Measurements from ENCODE around the gene AKT1. TPM values are rescaled to one million over a fixed set of nuclear protein-coding genes. Genes with fewer than 3 reads are reported as not detected.

AKT1 gene
- polyA plus RNA-seq, 6 donors from 2014 or later: 6.3 to 22.0 (median 14.1) TPM

DNA sequence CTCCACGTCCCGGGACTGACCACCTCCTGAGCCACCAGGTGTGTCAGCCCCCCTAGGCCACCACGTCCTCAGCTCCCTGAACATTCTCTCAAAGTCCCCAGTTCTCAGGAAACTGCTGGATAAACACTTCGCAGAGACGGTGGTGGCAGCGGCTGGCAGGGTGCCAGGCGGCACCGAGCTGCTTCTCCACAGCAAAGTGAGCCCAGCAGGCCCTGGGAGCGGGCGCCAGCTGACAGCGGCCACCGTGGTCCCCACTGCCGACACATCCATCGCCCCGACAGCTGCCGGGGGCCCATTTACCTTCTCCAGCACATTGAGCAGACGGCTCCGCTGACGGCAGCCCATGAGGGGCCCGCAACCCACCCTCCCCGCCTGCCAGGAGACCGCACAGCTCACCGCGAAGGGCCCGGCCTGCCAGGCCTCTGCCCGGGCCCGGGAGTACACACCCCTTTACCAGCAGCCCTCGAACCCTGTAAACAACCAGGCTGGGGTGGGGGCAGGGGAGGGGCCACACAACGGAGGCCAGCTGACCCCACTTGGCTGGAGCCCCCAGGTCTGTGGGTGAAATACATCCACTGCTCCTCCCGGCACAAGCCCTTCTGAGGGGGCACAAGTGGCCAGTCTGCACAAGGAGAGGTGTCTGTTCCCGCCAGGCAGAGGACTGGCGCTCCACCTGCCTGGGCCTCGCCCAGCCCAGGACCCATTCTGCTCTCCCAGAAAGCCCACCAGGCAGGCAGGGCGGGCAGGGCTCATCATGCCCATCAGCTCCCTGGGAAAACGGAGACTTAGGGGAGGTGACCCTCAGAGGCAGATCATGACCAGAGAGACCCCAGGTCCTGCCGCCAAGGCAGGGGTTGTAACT, 10.5 kb downstream of the AKT1 start:
- Mint-ChIP-seq H3K27me3 (no peaks in the 10 kb centered on the region), H3K27ac (peak overlapping the region in 1 of 6 donors; percentile 41), H3K36me3 (no peaks in the 10 kb centered on the region), H3K4me1 (peaks cover 4 to 17% (median 9%) of the 10 kb centered on the region in 3 donors), H3K9me3 (no peaks in the 10 kb centered on the region), H3K4me3 (no peak overlapping the region)
- DNase-seq (no peak), ATAC-seq (ENCODE audit: low read depth in 2 of 2) (no peak)

DNA sequence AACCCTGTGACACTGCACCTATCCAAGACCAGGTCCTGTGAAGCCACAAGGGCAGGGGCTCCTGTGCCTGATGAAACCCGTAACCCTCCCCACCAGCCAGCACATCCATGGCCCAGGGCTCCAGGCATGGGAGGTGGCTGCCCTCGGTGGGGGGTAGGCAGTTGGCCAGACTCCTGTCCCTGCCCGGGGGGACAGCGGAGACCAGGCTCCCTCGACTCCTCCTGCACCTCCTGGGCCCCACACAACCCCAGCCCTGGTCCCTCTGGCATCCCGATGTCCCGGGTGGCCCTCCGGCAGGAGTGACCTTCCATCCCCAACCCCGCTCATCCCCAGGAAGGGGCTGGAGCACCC, 11.4 kb downstream of the AKT1 start:
- DNase-seq (no peak), ATAC-seq (ENCODE audit: low read depth in 2 of 2) (no peak)
- Mint-ChIP-seq H3K4me1 (peaks cover 4 to 17% (median 7%) of the 10 kb centered on the region in 3 donors), H3K36me3 (no peaks in the 10 kb centered on the region), H3K27me3 (no peaks in the 10 kb centered on the region), H3K4me3 (no peak overlapping the region), H3K27ac (peak overlapping the region in 1 of 6 donors; percentile 41), H3K9me3 (no peaks in the 10 kb centered on the region)

DNA sequence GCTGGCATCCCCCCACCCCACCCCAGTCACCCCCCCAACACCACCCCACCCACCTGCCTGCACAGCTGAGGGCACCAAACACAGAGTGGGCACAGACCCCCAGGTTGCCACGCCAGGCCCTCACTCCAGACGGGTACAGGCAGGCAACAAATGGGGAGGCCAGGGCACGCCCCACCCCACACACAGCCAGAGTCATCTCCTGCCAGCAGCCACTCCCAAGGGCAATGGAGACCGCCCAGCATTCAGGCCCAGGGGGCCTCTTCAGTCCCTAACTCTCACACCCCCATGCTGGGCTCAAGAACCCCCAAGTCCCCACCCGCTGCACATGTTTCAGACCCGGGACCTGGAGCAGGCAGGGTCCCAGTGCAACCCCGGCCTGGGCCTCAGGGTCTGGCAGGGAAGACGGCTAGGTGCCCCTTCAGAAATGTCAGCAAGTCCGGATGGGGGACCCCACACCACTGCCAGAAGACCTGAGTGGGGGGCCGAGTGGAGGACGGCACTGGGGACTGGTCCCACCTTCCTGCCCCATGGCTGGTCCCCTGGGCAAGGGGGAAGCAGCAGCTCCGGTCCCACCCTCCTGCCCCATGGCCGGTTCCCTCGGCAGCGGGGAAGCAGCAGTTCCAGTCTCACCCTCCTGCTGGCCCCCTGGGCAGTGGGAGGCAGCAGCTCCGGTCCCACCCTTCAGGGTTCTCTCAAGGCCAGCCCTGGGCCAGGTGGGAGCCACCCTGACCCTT, 11.9 kb downstream of the AKT1 start:
- H3K4me3 Mint-ChIP-seq: no peak overlapping the region
- peaks cover 4 to 17% (median 7%) of the 10 kb centered on the region in 3 donors for H3K4me1 Mint-ChIP-seq
- H3K36me3 Mint-ChIP-seq: no peaks in the 10 kb centered on the region
- no peaks in the 10 kb centered on the region for H3K9me3 Mint-ChIP-seq
- no peaks in the 10 kb centered on the region for H3K27me3 Mint-ChIP-seq
- peak overlapping the region in 1 of 6 donors; percentile 26 for H3K27ac Mint-ChIP-seq
- DNase-seq (no peak), ATAC-seq (ENCODE audit: low read depth in 2 of 2) (no peak)

DNA sequence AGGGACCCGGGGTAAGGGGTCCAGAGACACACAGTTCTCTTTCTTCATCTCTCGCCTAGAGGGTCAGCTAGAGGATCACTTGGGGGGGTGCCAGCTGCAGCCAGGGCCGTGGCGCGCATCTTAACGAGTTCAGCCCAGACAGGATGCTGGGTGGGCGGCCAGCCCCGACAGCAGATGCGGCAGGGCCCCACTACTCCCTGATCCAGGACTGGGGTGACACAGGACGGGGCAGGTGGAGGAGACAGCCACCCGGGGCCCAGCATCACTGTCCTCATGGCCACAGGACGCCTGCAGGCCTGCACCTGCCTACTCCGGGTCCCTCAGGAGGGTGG, 12.8 kb downstream of the AKT1 start:
- no peaks in the 10 kb centered on the region for H3K9me3 Mint-ChIP-seq
- no peak overlapping the region for H3K27ac Mint-ChIP-seq
- H3K4me3 Mint-ChIP-seq: no peak overlapping the region
- H3K4me1 Mint-ChIP-seq: peaks cover under 1 to 9% (median 4%) of the 10 kb centered on the region in 3 donors
- no peaks in the 10 kb centered on the region for H3K27me3 Mint-ChIP-seq
- ATAC-seq (ENCODE audit: low read depth in 2 of 2) (no peak), DNase-seq (no peak)
- no peaks in the 10 kb centered on the region for H3K36me3 Mint-ChIP-seq

DNA sequence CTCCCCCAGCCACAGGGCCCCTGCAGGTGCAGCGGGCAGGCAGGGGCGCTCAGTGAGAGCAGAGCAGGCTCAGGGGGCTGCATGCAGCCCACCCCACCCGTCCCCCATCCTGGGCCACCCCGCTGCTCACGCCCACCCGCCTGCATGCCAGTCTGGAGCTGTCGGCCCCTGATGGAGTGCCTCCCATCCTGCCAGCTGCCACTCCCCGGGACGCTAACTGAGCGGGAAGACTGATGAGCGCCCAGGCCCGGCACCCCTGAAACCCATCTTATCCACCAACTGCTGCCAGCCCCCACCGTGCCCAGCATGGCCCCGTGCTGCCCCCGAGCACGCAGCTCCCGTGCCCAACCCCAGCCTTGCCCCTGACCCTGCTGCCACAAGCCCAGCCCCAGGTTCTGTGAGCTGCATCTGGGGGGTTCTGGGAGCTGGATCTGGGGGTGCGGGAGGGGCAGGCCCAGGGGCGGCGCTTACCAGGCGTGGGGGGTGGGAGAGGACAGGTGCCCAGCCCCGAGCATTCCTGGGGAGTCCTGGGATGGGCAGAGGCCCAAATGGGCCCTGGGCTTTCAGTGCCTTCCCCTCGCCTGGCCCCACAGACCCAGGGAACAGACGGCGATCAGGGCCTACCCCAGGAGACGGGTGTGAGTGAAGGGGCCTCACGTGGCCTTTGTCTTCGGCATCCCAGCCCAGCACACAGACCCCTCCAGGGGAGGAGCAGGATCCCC, 13.3 kb downstream of the AKT1 start:
- H3K27me3 Mint-ChIP-seq: no peaks in the 10 kb centered on the region
- H3K4me3 Mint-ChIP-seq: no peak overlapping the region
- H3K27ac Mint-ChIP-seq: no peak overlapping the region
- ATAC-seq (ENCODE audit: low read depth in 2 of 2) (no peak), DNase-seq (no peak)
- peaks cover 0 to 8% (median 4%) of the 10 kb centered on the region in 3 donors for H3K4me1 Mint-ChIP-seq
- no peaks in the 10 kb centered on the region for H3K9me3 Mint-ChIP-seq
- H3K36me3 Mint-ChIP-seq: no peaks in the 10 kb centered on the region

DNA sequence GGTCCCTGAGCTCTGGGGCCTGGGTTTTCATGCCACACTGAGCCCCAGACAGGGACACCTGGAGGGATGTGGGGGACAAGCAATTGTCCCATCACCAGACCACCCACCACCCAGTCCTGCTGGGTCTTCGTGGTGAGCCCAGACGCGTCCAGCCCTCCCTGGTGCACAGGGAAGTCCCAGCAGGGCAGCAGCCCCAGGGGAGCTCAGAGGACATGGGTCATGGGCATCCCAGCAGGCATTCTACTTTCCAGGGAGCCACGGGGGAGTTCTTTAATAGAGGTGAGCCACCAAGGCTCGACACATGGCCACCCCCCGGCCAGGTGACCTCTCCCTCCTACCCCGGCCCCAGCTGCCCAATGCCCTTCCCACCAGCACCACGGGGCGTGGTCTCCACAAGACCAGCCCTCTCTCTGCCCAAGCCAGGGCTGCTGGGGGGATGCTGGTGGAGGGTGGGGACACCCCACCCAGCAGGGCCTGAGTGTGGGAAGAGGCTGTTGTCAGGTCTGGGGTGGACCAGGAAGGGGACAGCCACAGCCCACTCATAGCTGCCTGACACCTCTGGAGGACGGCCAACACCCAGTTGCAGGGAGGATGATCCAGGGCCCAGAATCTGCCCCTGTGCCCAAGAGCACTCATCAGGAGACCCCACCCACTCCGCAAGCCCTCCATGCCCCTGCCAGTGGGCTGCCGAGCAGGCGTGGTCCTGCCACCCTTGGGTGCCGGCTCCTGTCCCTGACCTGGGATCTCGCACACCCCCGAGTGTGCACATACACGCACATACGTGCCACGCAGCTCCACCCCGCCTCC, 14.1 kb downstream of the AKT1 start:
- Mint-ChIP-seq H3K27ac (no peak overlapping the region), H3K4me3 (no peak overlapping the region), H3K27me3 (no peaks in the 10 kb centered on the region), H3K9me3 (no peaks in the 10 kb centered on the region), H3K4me1 (peaks cover 0 to 8% (median 4%) of the 10 kb centered on the region in 3 donors), H3K36me3 (peaks cover 0 to 7% of the 10 kb centered on the region in 2 donors)
- ATAC-seq (ENCODE audit: low read depth in 2 of 2): no peak
- DNase-seq: no peak

DNA sequence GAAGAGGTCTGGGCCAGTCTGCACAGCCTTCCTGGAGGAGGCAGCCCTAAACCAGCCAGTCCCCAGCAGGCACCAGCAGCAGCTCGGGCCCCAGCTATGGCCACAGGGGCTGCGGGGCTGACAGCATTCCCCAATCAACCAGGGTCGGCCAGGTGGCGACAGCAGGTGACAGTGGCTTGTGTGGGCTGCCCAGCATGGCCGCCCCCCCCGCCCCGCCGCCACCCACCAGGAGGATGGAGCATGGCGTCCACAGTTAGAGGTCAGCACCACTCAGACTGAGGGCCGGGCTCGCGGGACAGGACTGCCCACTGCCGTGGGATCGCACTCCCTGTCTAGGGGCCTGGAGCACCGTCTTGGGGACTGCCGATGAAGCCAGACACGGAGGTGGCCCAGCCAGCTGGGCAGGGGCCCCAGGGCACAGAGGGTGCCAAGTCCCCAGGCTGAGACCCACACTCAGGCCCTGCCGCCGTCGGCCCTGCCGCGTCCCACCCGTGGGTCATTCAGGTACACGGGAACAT, 15.0 kb downstream of the AKT1 start:
- no peak for DNase-seq
- Mint-ChIP-seq H3K27ac (no peak overlapping the region), H3K4me1 (peaks cover 0 to 4% (median 2%) of the 10 kb centered on the region in 3 donors), H3K36me3 (peaks cover 0 to 7% of the 10 kb centered on the region in 2 donors), H3K27me3 (no peaks in the 10 kb centered on the region), H3K4me3 (no peak overlapping the region), H3K9me3 (no peaks in the 10 kb centered on the region)
- no peak for ATAC-seq (ENCODE audit: low read depth in 2 of 2)

DNA sequence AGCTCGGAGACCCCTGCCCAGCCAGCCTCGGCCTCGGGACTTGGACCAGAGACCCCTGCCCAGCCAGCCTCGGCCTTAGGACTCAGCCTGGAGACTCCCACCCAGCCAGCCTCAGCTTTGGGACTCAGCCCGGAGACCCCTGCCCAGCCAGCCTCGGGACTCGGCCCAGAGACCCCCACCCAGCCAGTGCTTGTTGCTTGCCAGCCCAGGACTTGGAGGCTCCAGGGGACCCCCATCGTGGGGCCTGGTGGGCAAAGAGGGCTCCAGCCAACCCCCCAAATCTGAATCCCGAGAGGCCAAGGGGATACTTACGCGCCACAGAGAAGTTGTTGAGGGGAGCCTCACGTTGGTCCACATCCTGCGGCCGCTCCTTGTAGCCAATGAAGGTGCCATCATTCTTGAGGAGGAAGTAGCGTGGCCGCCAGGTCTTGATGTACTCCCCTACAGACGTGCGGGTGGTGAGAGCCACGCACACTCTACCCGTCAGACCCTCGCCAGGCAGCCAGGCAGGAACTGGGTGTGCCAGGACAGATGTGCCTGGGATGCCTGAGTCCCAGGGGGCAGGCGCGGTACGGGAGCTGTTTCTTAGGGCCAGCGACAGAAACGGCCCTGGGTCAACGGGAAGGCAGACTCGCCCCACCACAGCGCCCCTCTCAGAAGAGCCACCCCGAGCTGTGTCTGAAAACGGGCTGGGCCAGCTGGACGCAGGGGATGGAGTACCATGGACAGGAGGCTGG, 15.6 kb downstream of the AKT1 start:
- DNase-seq (no peak), ATAC-seq (ENCODE audit: low read depth in 2 of 2) (no peak)
- Mint-ChIP-seq H3K36me3 (peaks cover 0 to 7% of the 10 kb centered on the region in 2 donors), H3K9me3 (no peaks in the 10 kb centered on the region), H3K27me3 (no peaks in the 10 kb centered on the region), H3K4me3 (peak overlapping the region in 1 of 8 donors; percentile 44), H3K27ac (peak overlapping the region in 1 of 6 donors; percentile 60), H3K4me1 (peaks cover 0 to 4% (median 0%) of the 10 kb centered on the region in 3 donors)

DNA sequence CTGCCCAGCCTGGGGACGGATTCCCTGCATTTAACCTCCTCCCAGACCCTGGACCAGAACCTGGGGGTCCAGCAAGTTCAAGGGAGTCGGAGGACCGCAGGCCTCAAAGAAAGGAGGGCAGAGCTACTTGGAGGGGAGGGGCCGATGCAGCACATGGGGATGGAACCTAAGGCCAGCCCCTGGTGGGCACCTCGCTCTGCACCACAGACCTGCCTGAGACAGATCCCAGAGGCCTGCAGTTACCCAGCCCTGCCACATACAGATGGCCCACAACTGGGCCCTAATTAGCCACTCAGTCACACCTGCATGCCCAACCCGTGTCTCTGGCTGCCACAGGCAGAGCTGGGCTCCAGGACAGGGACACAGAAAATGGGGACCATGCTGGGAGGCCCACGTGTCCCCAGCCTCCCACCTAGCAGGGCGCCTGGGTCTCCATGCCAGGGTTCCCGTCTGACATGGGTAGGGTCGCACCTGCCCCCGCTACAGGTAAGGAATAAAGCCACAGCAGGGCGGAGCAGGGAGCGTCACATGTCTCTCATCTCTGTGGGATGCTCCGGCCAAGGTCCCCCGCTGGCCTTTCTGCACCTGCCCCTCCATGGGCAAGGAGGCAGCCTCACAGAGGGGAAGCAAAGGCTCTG, 16.7 kb downstream of the AKT1 start:
- Mint-ChIP-seq H3K27me3 (no peaks in the 10 kb centered on the region), H3K9me3 (no peaks in the 10 kb centered on the region), H3K36me3 (peaks cover 0 to 7% of the 10 kb centered on the region in 2 donors), H3K4me3 (no peak overlapping the region), H3K27ac (no peak overlapping the region), H3K4me1 (peaks cover 0 to 4% (median 0%) of the 10 kb centered on the region in 3 donors)
- no peak for DNase-seq
- no peak for ATAC-seq (ENCODE audit: low read depth in 2 of 2)

DNA sequence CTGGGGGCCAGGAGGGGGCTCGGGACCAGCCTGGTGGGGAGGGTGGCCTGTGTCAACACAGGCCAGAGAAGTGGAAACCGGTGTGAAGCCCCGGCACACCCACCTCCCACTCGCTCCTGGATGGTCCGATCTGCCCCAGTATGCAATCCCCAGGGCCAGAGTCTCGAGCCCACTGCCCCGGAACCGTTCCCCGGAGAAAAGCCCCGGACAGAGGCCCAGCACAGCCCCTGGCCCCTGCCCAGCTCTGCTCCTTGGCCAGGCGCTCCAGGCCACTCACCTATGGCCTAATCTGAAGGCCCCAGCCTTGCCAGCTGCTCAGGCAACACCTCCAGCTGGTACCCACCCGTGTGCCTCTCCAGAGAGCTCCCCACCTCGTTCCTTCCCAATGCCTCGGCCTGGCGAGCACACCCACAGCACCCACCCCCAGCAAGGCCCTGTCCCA, 17.7 kb downstream of the AKT1 start:
- H3K9me3 Mint-ChIP-seq: no peaks in the 10 kb centered on the region
- DNase-seq (no peak), ATAC-seq (ENCODE audit: low read depth in 2 of 2) (no peak)
- peaks cover 0 to 4% (median 0%) of the 10 kb centered on the region in 3 donors for H3K4me1 Mint-ChIP-seq
- H3K4me3 Mint-ChIP-seq: no peak overlapping the region
- peaks cover 0 to 8% of the 10 kb centered on the region in 2 donors for H3K36me3 Mint-ChIP-seq
- H3K27me3 Mint-ChIP-seq: no peaks in the 10 kb centered on the region
- H3K27ac Mint-ChIP-seq: no peak overlapping the region

DNA sequence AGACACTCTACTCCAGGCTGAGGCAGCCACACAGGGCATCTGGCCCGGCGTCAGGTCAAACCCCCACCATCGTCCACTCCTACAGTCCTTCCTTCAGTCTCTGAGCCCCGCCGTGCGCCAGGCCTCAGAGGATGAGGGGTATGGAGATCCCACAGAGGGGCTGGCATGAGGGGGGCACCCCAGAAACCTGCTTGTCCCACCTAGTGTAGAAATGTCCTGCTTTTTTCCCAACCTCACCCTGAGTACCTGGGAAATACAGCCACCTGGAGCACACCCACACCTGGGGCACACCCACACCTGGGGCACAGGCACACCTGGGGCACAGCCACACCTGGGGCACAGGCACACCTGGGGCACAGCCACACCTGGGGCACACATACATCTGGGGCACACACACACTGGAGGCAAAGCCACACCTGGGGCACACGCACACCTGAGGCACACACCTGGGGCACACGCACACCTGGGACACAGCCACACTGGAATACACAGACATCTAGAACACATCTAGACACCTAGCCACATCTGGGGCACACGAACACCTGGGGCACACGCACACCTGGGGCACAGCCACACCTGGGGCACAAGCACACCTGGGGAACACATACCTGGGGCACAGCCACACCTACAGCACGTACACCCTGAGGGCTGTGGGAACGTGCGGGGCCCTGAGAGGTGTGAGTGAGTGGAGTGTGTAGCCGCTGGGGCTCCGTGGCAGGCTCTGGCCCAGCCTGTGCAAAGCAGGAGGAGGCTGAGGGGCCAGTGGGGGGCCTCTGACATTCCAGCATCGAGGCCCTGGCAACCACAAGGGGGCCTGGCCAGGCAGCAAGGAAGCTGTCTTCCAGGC, 18.4 kb downstream of the AKT1 start:
- H3K27ac Mint-ChIP-seq: no peak overlapping the region
- H3K4me3 Mint-ChIP-seq: peak overlapping the region in 1 of 8 donors; percentile 22
- no peaks in the 10 kb centered on the region for H3K9me3 Mint-ChIP-seq
- H3K27me3 Mint-ChIP-seq: no peaks in the 10 kb centered on the region
- H3K36me3 Mint-ChIP-seq: peaks cover 0 to 15% of the 10 kb centered on the region in 2 donors
- no peak for DNase-seq
- ATAC-seq (ENCODE audit: low read depth in 2 of 2): no peak
- peaks cover 0 to 4% (median 0%) of the 10 kb centered on the region in 3 donors for H3K4me1 Mint-ChIP-seq

Measured in naive B cell (primary cell).